NCI-H1694 treated with DMSO at 0.1 percent for 48 hours (cell line): Measurements from ENCODE around the gene CDCA7.

Experiments used
- DNase-seq: peaks from one replicate; lab custom pipeline; 2025; lab: John Stamatoyannopoulos, UW

Gene CDCA7

GRCh38 chr2:173402405-173402974, 47.8 kb downstream of the CDCA7 start:
- peak; percentile 96 for DNase-seq

- no peak for DNase-seq
These were observed 50.4 kb downstream of the CDCA7 start for GRCh38 chr2:173404841-173405750.

DNA sequence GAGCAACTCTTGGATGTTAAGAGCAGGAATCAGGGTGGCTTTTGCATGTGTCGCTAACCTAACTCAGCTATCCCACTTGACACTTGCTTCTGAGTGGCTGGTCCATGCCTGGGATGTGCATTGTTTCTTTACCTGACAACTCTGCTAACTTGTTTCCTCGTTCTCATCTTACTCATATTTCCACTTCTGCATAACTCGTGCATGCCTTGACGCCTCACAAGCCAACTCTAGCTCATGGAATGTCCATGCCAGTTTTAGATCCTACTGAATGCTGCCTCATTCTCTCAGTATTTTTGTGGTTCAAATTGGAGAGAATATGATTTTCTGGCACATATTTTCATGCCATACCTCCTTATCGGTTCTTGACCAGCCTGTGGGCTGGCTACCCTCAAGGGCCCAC, 52.5 kb downstream of the CDCA7 start:
- no peak for DNase-seq

GRCh38 chr2:173407646-173408045, 53.0 kb downstream of the CDCA7 start:
- DNase-seq: no peak

- peak; percentile 38 for DNase-seq
These were observed 55.9 kb downstream of the CDCA7 start for GRCh38 chr2:173410579-173410978.

DNA sequence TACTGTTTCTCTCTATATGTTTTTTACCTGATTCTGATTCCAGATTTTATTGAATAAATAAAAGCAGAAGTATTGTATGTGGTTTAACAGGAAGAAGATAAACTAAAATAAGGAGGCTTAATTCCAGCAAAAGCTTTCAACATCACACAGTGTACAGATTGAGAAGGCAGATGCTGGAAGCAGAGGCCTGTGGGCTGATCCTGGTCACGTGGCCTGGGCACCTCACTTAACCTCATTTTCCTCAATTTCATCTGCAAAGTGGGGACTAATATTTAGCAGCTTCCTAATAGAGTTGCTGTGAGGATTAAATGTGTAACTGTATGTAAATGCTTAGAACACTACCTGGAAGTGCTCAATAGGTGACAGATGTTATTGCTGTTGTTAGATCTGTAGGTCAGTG, 58.0 kb downstream of the CDCA7 start:
- DNase-seq: peak; percentile 98

DNA sequence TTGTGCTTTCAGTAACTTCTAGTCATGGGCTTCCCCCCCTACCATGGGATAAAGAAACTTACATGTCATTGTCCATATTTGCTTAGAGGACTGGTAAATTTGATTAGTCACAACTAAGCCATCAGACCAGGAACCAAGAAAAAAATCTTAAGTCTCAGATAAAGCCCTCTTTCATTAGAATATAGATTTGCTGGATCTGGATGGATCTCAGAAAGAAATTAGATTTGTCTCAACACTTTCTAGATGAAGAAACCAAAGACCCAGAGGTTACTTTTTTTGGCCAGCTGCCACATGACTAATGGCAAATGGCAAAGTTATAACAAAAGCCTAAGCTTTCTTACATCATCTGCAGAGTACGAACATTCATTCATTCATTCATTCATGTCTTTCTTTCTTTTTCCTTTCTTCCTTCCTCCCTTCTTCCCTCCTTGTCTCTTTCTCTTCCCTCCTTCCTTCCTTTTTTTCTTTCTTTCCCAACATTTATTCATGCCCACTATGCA, 60.2 kb downstream of the CDCA7 start:
- peak; percentile 97 for DNase-seq

DNA sequence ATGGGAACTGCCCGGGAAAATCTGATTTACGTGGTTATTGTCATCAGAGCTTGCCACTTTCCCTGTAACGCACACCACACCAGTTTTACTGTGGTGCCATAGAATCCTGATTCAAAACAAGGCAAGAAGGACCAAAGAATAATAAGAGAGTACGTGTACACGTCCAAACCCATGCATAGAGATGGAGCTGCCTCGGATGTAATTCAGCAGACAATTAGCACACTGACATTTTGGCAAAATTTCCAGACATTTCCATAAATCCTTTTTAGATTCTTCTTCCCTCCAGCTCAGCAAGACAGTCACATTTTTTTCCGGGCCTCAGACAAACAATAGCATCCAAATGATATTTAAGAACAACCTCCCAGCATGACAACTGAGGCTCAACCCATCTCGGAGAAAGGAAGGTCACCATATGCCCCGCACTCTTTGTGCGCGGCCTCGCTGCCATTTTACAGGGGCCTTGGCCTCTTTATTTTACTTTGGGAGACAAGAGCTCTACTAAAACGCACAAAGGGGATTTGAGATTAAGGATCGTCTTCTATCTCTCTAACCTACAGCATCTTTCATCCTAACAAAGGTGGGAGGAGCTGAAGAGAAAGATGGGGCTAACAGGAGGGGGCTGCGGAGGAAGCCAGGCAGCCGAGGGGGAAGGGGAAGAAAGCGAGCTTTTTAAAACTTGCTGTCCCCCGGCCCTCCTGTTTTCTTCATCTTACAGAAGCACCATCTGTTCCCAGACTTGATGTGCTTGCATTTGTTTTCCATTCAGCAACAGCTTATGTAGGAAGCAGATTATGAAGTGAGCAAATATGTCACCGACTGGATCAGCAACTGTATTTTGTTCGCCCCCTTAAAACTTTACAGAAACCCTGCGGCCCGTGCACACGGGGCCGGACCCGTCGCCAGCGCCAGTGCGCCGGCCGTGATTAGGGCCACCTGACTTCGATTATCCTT, 61.0 kb downstream of the CDCA7 start:
- peak; percentile 92 for DNase-seq

GRCh38 chr2:173416415-173417152, 61.9 kb downstream of the CDCA7 start:
- peak; percentile 79 for DNase-seq

DNA sequence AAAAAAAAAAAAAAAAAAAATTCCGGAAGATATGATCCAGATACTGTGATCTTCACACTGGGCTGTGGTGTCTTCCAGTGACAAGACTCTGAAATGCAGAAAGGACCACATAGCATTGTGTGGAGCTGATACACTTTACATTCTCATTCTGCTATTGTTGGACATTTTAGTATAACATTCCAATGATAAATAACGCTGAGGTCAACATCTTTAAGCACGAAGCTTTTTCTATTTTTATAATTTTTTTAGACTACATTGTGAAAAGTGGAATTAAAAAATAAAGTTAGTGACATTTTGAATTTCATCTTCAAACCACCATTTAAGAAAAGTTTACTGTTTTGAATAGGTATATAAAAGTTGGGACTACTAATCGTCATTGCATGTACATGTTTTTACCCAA, 62.7 kb downstream of the CDCA7 start:
- DNase-seq: no peak

DNA sequence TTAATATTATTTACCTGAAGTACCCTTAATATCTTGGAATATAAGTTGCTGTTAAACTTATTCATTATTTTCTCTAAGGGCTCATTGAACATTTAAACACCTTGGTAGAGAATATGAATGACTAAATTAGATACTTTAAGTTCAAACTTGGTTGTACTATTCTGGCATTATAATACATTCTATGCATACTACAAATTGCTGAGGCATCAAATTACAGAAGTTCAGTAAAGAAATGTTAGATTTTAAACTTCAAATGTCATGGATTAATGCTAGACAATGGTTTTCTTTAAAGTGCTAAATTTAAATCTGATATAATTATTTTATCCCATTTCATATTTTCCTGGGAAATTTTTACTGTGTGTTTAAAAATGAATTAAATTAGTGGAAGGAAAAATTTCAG, 63.1 kb downstream of the CDCA7 start:
- DNase-seq: no peak
